Left ventricle myocardium superior (tissue), 1 donor: Measurements from ENCODE around the gene DPY19L3. TPM values are rescaled to one million over a fixed set of nuclear protein-coding genes. Genes with fewer than 3 reads are reported as not detected.
"Not testable (repeated sequence)": the region's sequence is repeated elsewhere in the genome, so short reads cannot be mapped to it uniquely, and the experiment has no call there.

Experiments
- ATAC-seq: fragments of 200-7000 bp; cut with Tn5 transposase; one replicate; pipeline ENCODE4 v1.9.1; 2020; ENCODE audit warnings: mild to moderate bottlenecking, moderate library complexity
- DNase-seq: peaks from one replicate; pipeline ENCODE4 v3.0.0-alpha.2; 2020
- intact Hi-C: fragments of 100-400 bp; cut with micrococcal nuclease; formaldehyde crosslinking; loops from one replicate; pipeline ENCODE4 v1.11.0; 2022
- long read RNA-seq: library from polyadenylated mRNA; unstranded; transcript quantifications from one replicate; pipeline ENCODE4 v2.0.0, GENCODE V29; 2021
- total RNA-seq: library from RNA; stranded (reverse); fragmentation: NEBNext Ultra II Directional; extraction: Animal tissue kit (Norgen Biotek cat#: 25700); gene quantifications from one replicate; pipeline ENCODE4 v1.2.1, GENCODE V29; 2021
- donor health status: DM: no; HTN: yes; CAD: no; lungs with severe emphysema.

Gene DPY19L3
- total RNA-seq, result 5.2 TPM
- long read RNA-seq, partial matches to known transcripts, result 0 of 1 reads
- long read RNA-seq, other reads (novel, unspliced or antisense), result 1 of 1 reads

- intact Hi-C loops, result no loop called here
- ATAC-seq (peak; percentile 99), DNase-seq (peak; percentile 97)
Measured at GRCh38 chr19:32405431-32406160, at the start of gene DPY19L3. DPY19L3 (plus strand) TSS chr19:32405770; CDS start chr19:32408254, 2,484 bp downstream.

- ATAC-seq (no peak), DNase-seq (no peak)
- intact Hi-C loops, result no loop called here
Measured at GRCh38 chr19:32357720-32358119, 47.9 kb upstream of the DPY19L3 start.

- DNase-seq (no peak), ATAC-seq (no peak)
- intact Hi-C loops, result no loop called here
Measured at GRCh38 chr19:32358321-32358720, 47.2 kb upstream of the DPY19L3 start.

GRCh38 chr19:32359581-32359980, 46.0 kb upstream of the DPY19L3 start:
- intact Hi-C loops, result no loop called here
- DNase-seq (no peak), ATAC-seq (no peak)

- ATAC-seq, result no peak
- DNase-seq, result no peak
- intact Hi-C loops, result no loop called here
Measured at GRCh38 chr19:32361574-32362317, 43.8 kb upstream of the DPY19L3 start.

- intact Hi-C loops, result no loop called here
- ATAC-seq (no peak), DNase-seq (no peak)
Measured at GRCh38 chr19:32362318-32362691, 43.3 kb upstream of the DPY19L3 start.

GRCh38 chr19:32363175-32363574, 42.4 kb upstream of the DPY19L3 start:
- ATAC-seq (peak; percentile 52), DNase-seq (no peak)
- intact Hi-C loops, result no loop called here

- ATAC-seq, result peak; percentile 30
- intact Hi-C loops, result no loop called here
- no peak for DNase-seq
Measured at GRCh38 chr19:32363632-32364031, 41.9 kb upstream of the DPY19L3 start.

- peak; percentile 67 for ATAC-seq
- intact Hi-C loops, result no loop called here
- DNase-seq, result no peak
Measured at GRCh38 chr19:32364040-32364439, 41.5 kb upstream of the DPY19L3 start.

GRCh38 chr19:32367063-32367462, 38.5 kb upstream of the DPY19L3 start:
- intact Hi-C loops, result no loop called here
- DNase-seq (no peak), ATAC-seq (no peak)

- DNase-seq (no peak), ATAC-seq (peak; percentile 36)
- intact Hi-C loops, result no loop called here
Measured at GRCh38 chr19:32367948-32368536, 37.5 kb upstream of the DPY19L3 start.

GRCh38 chr19:32368787-32369186, 36.8 kb upstream of the DPY19L3 start:
- ATAC-seq (no peak), DNase-seq (no peak)
- intact Hi-C loops, result no loop called here

- DNase-seq (no peak), ATAC-seq (no peak)
- intact Hi-C loops, result no loop called here
Measured at GRCh38 chr19:32372726-32373517, 32.6 kb upstream of the DPY19L3 start.

GRCh38 chr19:32373585-32374295, 31.8 kb upstream of the DPY19L3 start:
- intact Hi-C loops, result no loop called here
- DNase-seq, result no peak
- peak; percentile 95 for ATAC-seq

- ATAC-seq, intact Hi-C loops, DNase-seq: not testable (repeated sequence)
Measured at GRCh38 chr19:32374362-32374761, 31.2 kb upstream of the DPY19L3 start.

- DNase-seq, ATAC-seq, intact Hi-C loops: not testable (repeated sequence)
Measured at GRCh38 chr19:32377088-32377487, 28.5 kb upstream of the DPY19L3 start.

- DNase-seq (no peak), ATAC-seq (no peak)
- intact Hi-C loops, result no loop called here
Measured at GRCh38 chr19:32380269-32380668, 25.3 kb upstream of the DPY19L3 start.

- intact Hi-C loops, result no loop called here
- no peak for ATAC-seq
- DNase-seq, result no peak
Measured at GRCh38 chr19:32387701-32388392, 17.7 kb upstream of the DPY19L3 start.
